OCI-LY7 (cell line): Measurements from ENCODE around the gene DGKQ. TPM values are rescaled to one million over a fixed set of nuclear protein-coding genes. Genes with fewer than 3 reads are reported as not detected.

Experiments
- BruUV-seq: library from RNA; stranded (reverse); fragments of 400-500 nt; replicated peaks from 2 replicates; lab custom pipeline; 2021; lab: Mats Ljungman, UMichigan
- CTCF ChIA-PET: fragments of 300-600 bp; sonication (Branson Sonifier 250); formaldehyde crosslinking; loops from one replicate; lab custom pipeline; 2022; ENCODE audit warnings: antibody characterized with exemption; ENCODE audit not compliant: unreplicated experiment; lab: Charles Lee
- POLR2A ChIA-PET: fragments of 300-600 bp; sonication (Branson Sonifier 250); formaldehyde crosslinking; loops from one replicate; lab custom pipeline; 2022; ENCODE audit warnings: antibody characterized with exemption; lab: Charles Lee
- DNase-seq: peaks from one replicate; pipeline ENCODE4 v3.0.0-alpha.2; 2015; ENCODE audit warnings: low spot score
- H2AFZ ChIP-seq: fragments of 200-600 bp; sonication (generic), shearing (Covaris generic); 2 replicates; pipeline ENCODE4 v1.6.1; 2014; ENCODE audit warnings: mild to moderate bottlenecking, antibody characterized with exemption, low read length, moderate library complexity
- H3K27ac ChIP-seq: fragments of 200-600 bp; sonication (generic); 2 replicates; pipeline ENCODE4 v1.5.1; 2014; ENCODE audit warnings: mixed run types, low read depth, mild to moderate bottlenecking, moderate library complexity, low read length, inconsistent platforms; ENCODE audit not compliant: poor library complexity, severe bottlenecking
- H3K36me3 ChIP-seq: fragments of 200-600 bp; sonication (generic); 2 replicates; pipeline ENCODE4 v1.6.1; 2014; ENCODE audit warnings: mild to moderate bottlenecking, antibody characterized with exemption, low read length, moderate library complexity, mixed read lengths; ENCODE audit not compliant: insufficient read depth
- H3K4me1 ChIP-seq: fragments of 200-600 bp; sonication (generic); 2 replicates; pipeline ENCODE4 v1.5.1; 2014; ENCODE audit warnings: mild to moderate bottlenecking, low read length; ENCODE audit not compliant: insufficient read depth, poor library complexity, severe bottlenecking
- H3K4me2 ChIP-seq: fragments of 200-600 bp; sonication (generic); 2 replicates; pipeline ENCODE4 v1.6.1; 2014; ENCODE audit warnings: mild to moderate bottlenecking, low read length
- H3K4me3 ChIP-seq: fragments of 200-600 bp; sonication (generic); 2 replicates; pipeline ENCODE4 v1.5.1; 2014; ENCODE audit warnings: mild to moderate bottlenecking, low read depth, low read length; ENCODE audit not compliant: poor library complexity, severe bottlenecking
- H3K79me2 ChIP-seq: fragments of 200-600 bp; sonication (generic); 2 replicates; pipeline ENCODE4 v1.6.1; 2016; ENCODE audit warnings: low read depth, mild to moderate bottlenecking, low read length, moderate library complexity, mixed read lengths; ENCODE audit not compliant: insufficient read depth
- H3K9me2 ChIP-seq: fragments of 200-600 bp; sonication (generic); 2 replicates; pipeline ENCODE4 v1.6.1; 2016; ENCODE audit warnings: mild to moderate bottlenecking, low read length, mixed read lengths; ENCODE audit not compliant: insufficient read depth
- H3K9me3 ChIP-seq: fragments of 200-600 bp; sonication (generic); 2 replicates; pipeline ENCODE4 v1.6.1; 2014; ENCODE audit warnings: mild to moderate bottlenecking, mixed run types, low read length, mixed read lengths
- H4K20me1 ChIP-seq: fragments of 200-600 bp; sonication (generic); 2 replicates; pipeline ENCODE4 v1.6.1; 2014; ENCODE audit warnings: mild to moderate bottlenecking, antibody characterized with exemption, low read length, moderate library complexity, mixed read lengths; ENCODE audit not compliant: insufficient read depth
- EZH2phosphoT487 ChIP-seq: fragments of 200-600 bp; sonication (generic); IDR thresholded peaks from 2 replicates; pipeline ENCODE4 v1.6.1; 2018; ENCODE audit warnings: low read depth, borderline replicate concordance, mild to moderate bottlenecking, mixed run types, antibody characterized with exemption, low read length, moderate library complexity, mixed read lengths
- intact Hi-C: fragments of 100-400 bp; cut with micrococcal nuclease; formaldehyde crosslinking; loops from one replicate; pipeline ENCODE4 v1.10.0; 2022; ENCODE audit not compliant: unreplicated experiment
- total RNA-seq, 2 experiments: library from RNA; depleted of rRNA in 1 of 2; stranded (reverse); fragments of >200 nt in 1 of 2; shearing (Covaris generic) in 1 of 2; gene quantifications; 2 replicates each; pipeline ENCODE4 v1.2.3, GENCODE V29; 2014 to 2022
- TF ChIP-seq, protein P1 (sequence below): fragments of 200-600 bp; sonication (generic); conservative IDR thresholded peaks from 2 replicates; pipeline ENCODE4 v1.5.1; 2014; ENCODE audit warnings: mild to moderate bottlenecking, antibody characterized with exemption, low read length, moderate library complexity, mixed read lengths

Gene DGKQ
- total RNA-seq, 2 experiments from 2014 or later: 11.3 to 15.2 TPM

DNA sequence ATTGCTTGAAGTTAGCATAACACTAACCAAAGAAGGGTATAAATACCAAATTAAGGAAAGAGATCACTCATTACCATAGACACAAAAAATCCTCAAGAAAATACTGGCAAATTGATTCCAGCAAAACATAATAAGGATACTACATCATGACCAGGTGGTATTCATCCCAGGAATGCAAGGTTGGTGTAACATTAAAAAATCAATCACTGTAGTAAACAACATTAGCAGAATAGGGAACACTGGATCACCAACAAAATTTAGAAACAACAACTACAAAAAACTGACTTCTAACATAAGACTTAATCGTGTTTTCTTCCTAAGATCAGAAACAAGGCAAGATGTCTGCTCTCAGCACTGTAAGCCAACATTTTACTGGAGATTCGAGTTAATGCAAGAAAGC, 55.4 kb downstream of the DGKQ start:
- H3K36me3 ChIP-seq: peaks cover 29% of the 10 kb centered on the region
- H3K4me2 ChIP-seq: no peak overlapping the region
- TF ChIP-seq, protein P1, sequence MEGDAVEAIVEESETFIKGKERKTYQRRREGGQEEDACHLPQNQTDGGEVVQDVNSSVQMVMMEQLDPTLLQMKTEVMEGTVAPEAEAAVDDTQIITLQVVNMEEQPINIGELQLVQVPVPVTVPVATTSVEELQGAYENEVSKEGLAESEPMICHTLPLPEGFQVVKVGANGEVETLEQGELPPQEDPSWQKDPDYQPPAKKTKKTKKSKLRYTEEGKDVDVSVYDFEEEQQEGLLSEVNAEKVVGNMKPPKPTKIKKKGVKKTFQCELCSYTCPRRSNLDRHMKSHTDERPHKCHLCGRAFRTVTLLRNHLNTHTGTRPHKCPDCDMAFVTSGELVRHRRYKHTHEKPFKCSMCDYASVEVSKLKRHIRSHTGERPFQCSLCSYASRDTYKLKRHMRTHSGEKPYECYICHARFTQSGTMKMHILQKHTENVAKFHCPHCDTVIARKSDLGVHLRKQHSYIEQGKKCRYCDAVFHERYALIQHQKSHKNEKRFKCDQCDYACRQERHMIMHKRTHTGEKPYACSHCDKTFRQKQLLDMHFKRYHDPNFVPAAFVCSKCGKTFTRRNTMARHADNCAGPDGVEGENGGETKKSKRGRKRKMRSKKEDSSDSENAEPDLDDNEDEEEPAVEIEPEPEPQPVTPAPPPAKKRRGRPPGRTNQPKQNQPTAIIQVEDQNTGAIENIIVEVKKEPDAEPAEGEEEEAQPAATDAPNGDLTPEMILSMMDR: no peak
- TF ChIP-seq EZH2phosphoT487: no peak
- ChIA-PET POLR2A (no interaction called here), CTCF (no interaction called here)
- H3K4me1 ChIP-seq: peaks cover 43% of the 10 kb centered on the region
- peaks cover 81% of the 10 kb centered on the region for H3K79me2 ChIP-seq
- intact Hi-C loops: no loop called here
- H3K9me3 ChIP-seq: peaks cover 18% of the 10 kb centered on the region
- no peak for DNase-seq
- H3K4me3 ChIP-seq: no peak overlapping the region
- no peak overlapping the region for H3K27ac ChIP-seq
- H4K20me1 ChIP-seq: no peaks in the 10 kb centered on the region
- no TSS peak for BruUV-seq
- no peak overlapping the region for H2AFZ ChIP-seq
- no peaks in the 10 kb centered on the region for H3K9me2 ChIP-seq

DNA sequence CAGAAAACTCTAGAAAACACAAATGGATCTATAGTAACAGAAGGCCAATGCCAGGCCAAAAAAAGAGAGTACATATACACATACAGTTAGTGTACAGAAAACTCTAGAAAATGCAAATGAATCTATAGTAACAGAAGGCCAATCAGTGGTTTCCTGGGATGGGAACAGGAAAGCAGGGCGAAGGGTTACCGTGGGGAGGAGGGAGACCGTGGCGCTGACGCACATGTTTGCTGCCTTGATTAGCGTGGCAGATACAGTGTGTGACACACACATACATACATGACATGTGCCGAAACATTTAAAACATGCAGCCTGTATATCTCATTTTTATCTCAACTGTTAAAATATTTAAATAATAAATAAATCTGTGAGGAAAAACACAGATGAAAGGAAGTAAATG, 55.9 kb downstream of the DGKQ start:
- no peaks in the 10 kb centered on the region for H4K20me1 ChIP-seq
- H3K36me3 ChIP-seq: peaks cover 32% of the 10 kb centered on the region
- no TSS peak for BruUV-seq
- no peaks in the 10 kb centered on the region for H3K9me2 ChIP-seq
- intact Hi-C loops: no loop called here
- CTCF ChIA-PET: no interaction called here
- H3K27ac ChIP-seq: no peak overlapping the region
- peaks cover 77% of the 10 kb centered on the region for H3K79me2 ChIP-seq
- no peak overlapping the region for H3K4me3 ChIP-seq
- peaks cover 18% of the 10 kb centered on the region for H3K9me3 ChIP-seq
- no peak overlapping the region for H2AFZ ChIP-seq
- no peak overlapping the region for H3K4me2 ChIP-seq
- no peak for DNase-seq
- TF ChIP-seq, protein P1: no peak
- H3K4me1 ChIP-seq: peaks cover 38% of the 10 kb centered on the region
- POLR2A ChIA-PET: no interaction called here

DNA sequence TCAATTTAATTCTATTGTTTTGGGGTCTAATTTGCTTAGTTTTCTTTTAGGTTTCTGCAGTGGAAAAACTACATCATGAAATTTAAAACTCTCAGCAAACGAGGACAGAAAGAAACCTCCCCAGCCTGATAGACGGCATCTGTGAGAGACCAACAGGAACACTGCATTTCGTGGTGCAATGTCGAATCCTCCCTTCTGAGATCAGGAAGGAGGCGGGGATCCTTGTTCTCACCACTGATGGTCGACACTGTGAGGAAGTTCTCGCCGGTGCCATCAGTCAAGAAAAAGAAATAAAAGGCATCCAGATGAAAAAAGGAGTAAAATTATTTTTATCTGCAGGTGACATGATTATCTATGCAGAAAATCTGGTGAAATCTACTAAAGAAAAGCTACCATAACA, 57.8 kb downstream of the DGKQ start:
- POLR2A ChIA-PET: no interaction called here
- TF ChIP-seq, protein P1: no peak
- TF ChIP-seq EZH2phosphoT487: no peak

More for the DNA sequence above, 57.8 kb downstream of the DGKQ start:
- BruUV-seq: no TSS peak
- peaks cover 18% of the 10 kb centered on the region for H3K9me3 ChIP-seq
- CTCF ChIA-PET: no interaction called here
- H3K4me1 ChIP-seq: peaks cover 20% of the 10 kb centered on the region
- intact Hi-C loops: no loop called here
- H2AFZ ChIP-seq: no peak overlapping the region
- peak overlapping the region; percentile 51 for H3K4me2 ChIP-seq
- H3K79me2 ChIP-seq: peaks cover 58% of the 10 kb centered on the region
- H3K4me3 ChIP-seq: peak overlapping the region; percentile 23
- H3K9me2 ChIP-seq: no peaks in the 10 kb centered on the region
- H4K20me1 ChIP-seq: no peaks in the 10 kb centered on the region
- DNase-seq: peak; percentile 33
- H3K36me3 ChIP-seq: peaks cover 38% of the 10 kb centered on the region
- peak overlapping the region; percentile 14 for H3K27ac ChIP-seq
